ENCODE measurements around the gene ERVFRD-1. TPM values are rescaled to one million over a fixed set of nuclear protein-coding genes. Genes with fewer than 3 reads are reported as not detected.
A peak's percentile ranks its signal among the peaks of the same experiment; 100 is the strongest.
"Not testable (repeated sequence)": the region's sequence is repeated elsewhere in the genome, so short reads cannot be mapped to it uniquely, and the experiment has no call there.

The ERVFRD-1 gene
- total RNA-seq, 4 donors from 2014 or later: 0.24 to 0.32 TPM; not detected in 2

- no peak for ATAC-seq (ENCODE audit: low FRiP score)
- no peak for DNase-seq (ENCODE audit: low spot score)
- no peak for TF ChIP-seq CTCF (IDR thresholded peaks at IDR 0.05)
Measured at GRCh38 chr6:11128608-11129007, 17.1 kb upstream of the ERVFRD-1 start.

DNA sequence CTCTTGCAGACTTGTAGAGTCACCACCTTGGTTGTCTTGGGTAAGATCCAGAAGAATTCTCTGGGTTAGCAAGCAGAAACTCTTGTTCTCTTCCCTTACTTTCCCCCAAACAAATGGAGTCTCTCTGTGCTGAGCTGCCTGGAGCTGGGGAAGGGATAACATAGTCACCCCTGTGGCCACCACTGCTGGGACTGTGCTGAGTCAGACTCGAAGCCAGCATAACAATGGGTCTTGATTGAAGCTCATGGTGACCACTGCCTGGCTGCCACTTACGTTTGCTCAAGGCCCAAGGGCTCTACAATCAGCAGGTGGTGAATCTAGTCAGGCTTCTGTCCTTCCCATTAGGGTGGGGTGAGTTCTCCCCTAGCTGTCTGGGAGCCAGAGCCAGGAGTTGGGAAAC lies 15.4 kb upstream of the ERVFRD-1 start:
- no peak for ATAC-seq (ENCODE audit: low FRiP score)
- TF ChIP-seq CTCF (IDR thresholded peaks at IDR 0.05): no peak
- DNase-seq (ENCODE audit: low spot score): no peak

- DNase-seq (ENCODE audit: low spot score) (no peak), ATAC-seq (ENCODE audit: low FRiP score) (no peak)
- no peak for TF ChIP-seq CTCF (IDR thresholded peaks at IDR 0.05)
Measured at GRCh38 chr6:11123978-11124377, 12.5 kb upstream of the ERVFRD-1 start.

GRCh38 chr6:11122380-11122779 lies 10.9 kb upstream of the ERVFRD-1 start:
- TF ChIP-seq CTCF (IDR thresholded peaks at IDR 0.05): no peak
- no peak for DNase-seq (ENCODE audit: low spot score)
- ATAC-seq (ENCODE audit: low FRiP score): no peak

DNA sequence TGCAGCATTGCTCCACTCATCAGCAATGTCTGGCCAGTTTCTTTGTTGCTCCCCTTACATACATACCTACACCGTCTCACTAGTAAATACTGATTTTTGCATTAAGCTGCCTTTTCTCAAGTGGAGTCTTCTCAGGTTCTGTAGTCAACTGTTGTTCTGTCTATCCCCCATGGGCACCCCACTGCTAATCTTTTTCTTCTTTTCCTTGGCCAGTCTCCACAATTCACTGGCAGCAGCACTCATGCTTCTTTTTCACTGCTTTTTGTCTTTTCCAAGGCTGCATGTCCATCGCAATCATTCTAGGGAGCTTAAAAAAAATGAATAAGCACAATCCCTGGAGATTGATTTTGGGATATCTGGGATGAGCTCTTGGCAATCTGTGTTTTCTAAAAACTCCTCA lies 10.3 kb upstream of the ERVFRD-1 start:
- TF ChIP-seq CTCF (IDR thresholded peaks at IDR 0.05): no peak
- ATAC-seq (ENCODE audit: low FRiP score) (no peak), DNase-seq (ENCODE audit: low spot score) (no peak)

GRCh38 chr6:11120271-11121005 lies 8.9 kb upstream of the ERVFRD-1 start:
- DNase-seq (ENCODE audit: low spot score) (no peak), ATAC-seq (ENCODE audit: low FRiP score) (no peak)
- no peak for TF ChIP-seq CTCF (IDR thresholded peaks at IDR 0.05)

GRCh38 chr6:11115808-11116536 lies 4.4 kb upstream of the ERVFRD-1 start:
- ATAC-seq (ENCODE audit: low FRiP score): peak; percentile 79
- DNase-seq (ENCODE audit: low spot score): not testable (repeated sequence)
